Panc1 (cell line): Measurements from ENCODE around the gene SLC27A2.

Experiments
- CTCF ChIP-seq: fragments of 450-650 bp; IDR thresholded peaks from 2 replicates; pipeline ENCODE4 v1.5.1; 2017; ENCODE audit warnings: mild to moderate bottlenecking
- POLR2AphosphoS5 ChIP-seq: IDR thresholded peaks from 2 replicates; pipeline ENCODE4 v1.6.1; 2012; ENCODE audit warnings: mild to moderate bottlenecking, low read depth, low read length, moderate library complexity
- REST ChIP-seq, 2 experiments: IDR thresholded peaks; 2 replicates each; pipeline ENCODE4 v1.6.1; 2011 to 2012; ENCODE audit warnings: low read depth in 2 of 2, control low read depth in 1 of 2, low read length in 1 of 2, mild to moderate bottlenecking in 1 of 2, moderate library complexity in 1 of 2; ENCODE audit not compliant: insufficient read depth in 1 of 2

- no peak for TF ChIP-seq CTCF
- no peak for TF ChIP-seq POLR2AphosphoS5
- TF ChIP-seq REST (IDR thresholded peaks at IDR 0.05; ENCODE audit: insufficient read depth in 1 of 2, low read depth in 2 of 2, low read length in 1 of 2): no peak
These were observed 40.2 kb downstream of the SLC27A2 start for GRCh38 chr15:50222181-50222580.
